ENCODE data around the gene IREB2.
"Not testable (repeated sequence)": the region's sequence is repeated elsewhere in the genome, so short reads cannot be mapped to it uniquely, and the experiment has no call there.

The IREB2 gene

DNA sequence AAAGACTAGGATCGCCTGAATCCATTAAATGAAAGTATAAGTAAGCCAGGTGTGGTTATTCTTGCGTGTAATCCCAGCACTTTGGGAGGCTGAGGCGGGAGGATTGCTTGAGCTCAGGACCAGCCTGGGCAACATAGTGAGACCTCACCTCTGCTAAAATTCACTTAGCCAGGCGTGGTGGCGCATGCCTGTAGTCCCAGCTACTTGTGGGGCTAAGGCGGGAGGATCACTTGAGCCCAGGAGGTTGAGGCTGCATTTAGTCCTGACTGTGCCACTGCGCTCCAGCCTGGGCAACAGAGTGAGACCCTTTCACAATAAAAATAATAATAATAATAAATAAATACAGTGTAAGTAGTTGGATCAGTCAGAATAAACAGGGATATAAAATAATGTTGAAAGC, 43.9 kb downstream of the IREB2 start:
- no peak for DNase-seq (ENCODE audit: low spot score)

DNA sequence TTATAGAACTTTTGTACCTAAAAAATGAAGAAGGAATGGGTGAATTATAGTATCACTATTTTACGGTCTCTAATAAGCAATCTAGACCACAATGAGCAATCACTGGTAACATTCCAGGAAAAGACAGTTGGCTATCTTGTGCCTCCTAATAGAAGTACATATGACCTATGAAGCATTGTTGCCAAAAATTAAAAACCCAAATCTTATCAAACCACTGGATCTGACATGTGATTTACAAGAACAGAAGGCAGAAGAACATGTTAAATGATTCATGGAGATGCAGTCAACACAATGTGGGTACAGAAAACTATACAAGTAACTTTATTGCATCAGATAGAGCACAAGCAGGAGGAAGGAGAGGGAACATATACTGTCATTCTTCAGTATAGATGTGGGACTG, 54.9 kb downstream of the IREB2 start:
- DNase-seq (ENCODE audit: low spot score), result no peak

- no peak for DNase-seq (ENCODE audit: low spot score)
Observed at GRCh38 chr15:78501857-78502256, 63.8 kb downstream of the IREB2 start.

DNA sequence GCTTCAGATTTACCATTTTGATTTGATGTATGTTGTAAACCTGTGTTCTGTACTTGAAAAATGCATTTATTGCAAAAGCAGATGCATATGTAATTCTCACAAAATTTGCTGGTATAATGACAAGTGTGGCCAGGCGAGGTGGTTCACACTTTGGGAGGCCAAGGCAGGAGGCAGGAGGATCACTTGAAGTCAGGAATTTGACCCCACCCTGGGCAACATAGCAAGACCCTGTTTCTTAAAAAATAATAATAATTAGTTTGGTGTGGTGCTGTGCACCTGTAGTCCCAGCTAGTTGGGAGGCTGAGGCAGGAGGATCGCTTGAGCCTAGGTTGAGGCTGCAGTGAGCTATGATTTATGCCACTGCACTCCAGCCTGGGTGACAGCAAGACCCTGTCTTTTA, 64.6 kb downstream of the IREB2 start:
- DNase-seq (ENCODE audit: low spot score), result no peak

GRCh38 chr15:78506971-78507830, 69.2 kb downstream of the IREB2 start, which contains the start of gene HYKK:
Gene HYKK, plus strand, starts transcription at chr15:78507577. Its CDS starts 5,512 bp downstream, at chr15:78513089.
- DNase-seq (ENCODE audit: low spot score), result peak; percentile 95

- peak; percentile 18 for DNase-seq (ENCODE audit: low spot score)
Observed at GRCh38 chr15:78507831-78508160, 69.8 kb downstream of the IREB2 start.

DNA sequence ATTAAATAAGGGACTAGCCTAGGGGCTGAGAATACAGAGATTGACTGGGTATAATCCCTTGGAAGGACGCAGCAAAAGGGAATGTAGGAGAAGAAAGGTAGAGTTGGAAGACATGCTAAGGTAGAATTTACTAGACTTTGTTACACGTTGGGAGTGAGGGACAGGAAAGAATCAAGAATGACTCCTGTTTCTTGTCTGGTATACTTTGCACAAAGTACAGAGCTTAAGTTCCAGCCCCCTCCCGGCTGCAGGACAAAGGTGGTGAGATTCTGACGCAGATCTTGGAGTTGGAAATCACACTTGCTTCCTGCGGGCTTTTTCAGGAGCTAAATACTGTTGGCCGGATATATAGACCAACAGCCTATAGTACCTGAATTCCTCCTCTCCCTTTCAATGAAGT, 70.3 kb downstream of the IREB2 start:
- no peak for DNase-seq (ENCODE audit: low spot score)

DNA sequence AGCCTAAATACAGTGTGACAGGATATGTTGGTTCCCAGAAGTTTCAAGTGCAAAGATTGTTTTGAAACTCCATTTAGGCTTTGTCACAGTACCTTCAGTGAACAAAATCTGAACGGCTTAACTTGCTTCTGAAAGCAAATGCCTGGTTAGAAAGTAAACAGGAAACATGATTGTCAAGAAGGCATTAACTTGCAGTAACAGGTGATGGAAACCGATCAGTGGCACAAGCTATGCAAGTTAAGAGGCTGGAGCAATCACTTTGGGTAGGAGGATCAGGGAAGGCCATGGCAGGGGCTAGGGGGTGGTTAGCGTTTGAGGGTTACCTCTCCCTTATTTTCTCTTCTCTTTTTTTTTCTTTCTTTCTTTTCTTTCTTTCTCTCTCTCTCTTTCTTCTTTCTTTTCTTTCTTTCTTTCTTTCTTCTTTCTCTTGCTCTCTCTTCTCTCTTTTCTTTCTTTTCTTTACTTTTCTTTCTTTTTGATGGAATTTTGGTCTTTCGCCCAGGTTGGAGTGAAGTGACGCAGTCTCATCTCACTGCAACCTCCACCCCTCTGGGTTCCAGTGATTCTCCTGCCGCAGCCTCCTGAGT, 71.8 kb downstream of the IREB2 start:
- DNase-seq (ENCODE audit: low spot score), result no peak

GRCh38 chr15:78520035-78520434, 82.0 kb downstream of the IREB2 start:
- DNase-seq (ENCODE audit: low spot score), result not testable (repeated sequence)

GRCh38 chr15:78524230-78524629, 86.2 kb downstream of the IREB2 start:
- no peak for DNase-seq (ENCODE audit: low spot score)

- DNase-seq (ENCODE audit: low spot score), result no peak
Observed at GRCh38 chr15:78527325-78527724, 89.3 kb downstream of the IREB2 start.

DNA sequence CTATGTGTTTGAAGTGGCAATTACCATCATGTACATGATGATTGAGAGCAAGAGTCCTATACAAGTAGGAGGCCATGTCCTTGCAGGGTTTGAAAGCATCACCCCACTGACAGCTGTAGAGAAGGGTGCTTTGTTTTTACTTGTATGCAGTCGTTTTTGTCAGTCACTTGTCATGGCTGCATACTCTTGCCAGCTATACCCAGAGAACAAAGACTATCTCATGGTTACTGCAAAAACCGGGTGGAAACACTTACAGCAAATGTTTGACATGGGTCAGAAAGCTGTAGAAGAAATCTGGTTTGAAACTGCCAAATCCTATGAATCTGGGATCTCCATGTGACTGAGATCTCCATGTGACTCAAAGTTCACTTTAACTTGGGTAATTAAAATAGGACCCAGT, 95.3 kb downstream of the IREB2 start:
- no peak for DNase-seq (ENCODE audit: low spot score)

DNA sequence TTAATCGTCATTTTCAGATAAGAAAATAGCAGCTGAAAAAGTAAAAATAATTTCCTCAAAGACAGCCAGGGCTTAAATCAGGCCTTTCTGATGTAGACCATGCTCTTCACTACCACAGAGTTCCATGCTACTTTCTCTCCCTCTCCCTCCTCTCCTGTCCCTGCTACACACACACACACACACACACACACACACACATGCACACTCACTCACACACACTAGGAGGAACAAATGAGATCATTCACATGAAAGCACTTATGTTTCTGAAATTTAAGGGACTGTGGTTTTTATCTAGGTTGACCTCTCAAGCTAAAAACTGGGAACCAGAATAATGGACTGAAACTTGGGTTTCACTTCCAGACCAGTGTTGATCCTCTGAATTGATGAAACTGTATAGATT, 98.1 kb downstream of the IREB2 start:
- no peak for DNase-seq (ENCODE audit: low spot score)

- DNase-seq (ENCODE audit: low spot score), result no peak
Observed at GRCh38 chr15:78537266-78537905, 99.4 kb downstream of the IREB2 start.

GRCh38 chr15:78538358-78538757, 100.3 kb downstream of the IREB2 start:
- DNase-seq (ENCODE audit: low spot score), result no peak

- not testable (repeated sequence) for DNase-seq (ENCODE audit: low spot score)
Observed at GRCh38 chr15:78539464-78540140, 101.6 kb downstream of the IREB2 start.

- peak; percentile 87 for DNase-seq (ENCODE audit: low spot score)
Observed at GRCh38 chr15:78540141-78540870, 102.3 kb downstream of the IREB2 start, which contains the start of gene PSMA4. Gene PSMA4, plus strand, starts transcription at chr15:78540444. Its CDS starts 1,484 bp downstream, at chr15:78541928.

DNA sequence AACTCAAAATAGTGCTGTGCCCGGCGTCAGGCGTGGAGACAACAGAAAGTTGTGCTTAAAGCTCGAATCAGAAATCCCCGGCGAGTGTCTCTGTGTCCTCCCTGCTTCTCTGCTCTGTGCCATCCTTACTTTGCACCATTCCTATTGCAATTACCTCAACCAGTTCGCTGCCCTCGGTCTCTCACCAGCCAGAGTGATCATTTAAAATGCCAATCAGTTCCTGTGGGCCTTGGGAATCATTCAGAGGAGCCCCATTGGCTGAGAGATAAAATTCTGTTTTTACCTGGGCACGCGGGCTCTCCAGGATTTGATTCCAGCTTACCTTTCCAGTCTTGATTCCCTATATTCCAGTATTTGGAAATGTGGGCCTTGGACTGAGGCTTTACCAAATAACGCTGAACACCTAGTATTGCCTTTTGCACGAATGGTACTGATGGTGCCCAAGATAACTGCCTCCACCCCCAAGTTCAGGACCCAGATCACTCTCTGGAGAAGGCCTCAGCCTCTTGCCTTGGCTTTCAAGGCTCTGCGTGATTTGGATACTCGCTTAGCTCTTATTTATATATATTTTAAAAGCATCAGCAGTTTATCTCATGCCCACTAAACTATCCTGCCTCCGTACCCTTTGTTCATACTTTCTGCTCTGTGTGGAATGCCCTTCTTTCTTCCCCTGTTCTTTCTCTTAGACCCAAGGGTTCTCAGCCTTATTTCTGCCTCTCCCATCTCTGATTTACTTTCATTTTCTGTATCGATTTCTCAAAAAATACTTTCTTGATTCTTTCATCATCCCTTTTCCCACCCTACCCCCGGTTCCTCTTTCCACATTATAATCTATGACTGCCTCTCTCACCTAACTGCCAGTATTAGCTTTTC, 103.1 kb downstream of the IREB2 start:
- DNase-seq (ENCODE audit: low spot score), result peak; percentile 39

DNA sequence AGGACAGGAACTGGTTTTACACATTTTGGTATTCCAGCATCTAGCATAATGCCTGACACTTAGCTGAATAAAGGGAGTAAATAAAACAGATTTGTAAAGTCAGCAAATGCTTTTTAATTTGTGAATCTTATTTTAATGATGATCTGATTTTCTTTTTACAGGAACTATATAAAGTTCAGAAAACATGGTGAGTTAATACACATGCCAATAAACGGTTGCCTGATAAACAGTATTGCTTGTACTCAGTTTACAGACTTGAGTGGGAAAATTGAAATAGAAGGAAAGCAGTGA, 103.7 kb downstream of the IREB2 start:
- DNase-seq (ENCODE audit: low spot score), result no peak

- DNase-seq (ENCODE audit: low spot score), result no peak
Observed at GRCh38 chr15:78542647-78543046, 104.6 kb downstream of the IREB2 start.

- DNase-seq (ENCODE audit: low spot score), result no peak
Observed at GRCh38 chr15:78550194-78550593, 112.2 kb downstream of the IREB2 start.

All from RKO (cell line).